Spleen (tissue), 7 donors: Measurements from ENCODE around the gene FGF14.

Experiments used
- POLR2A ChIP-seq, 3 donors: fragments of 450-650 bp; IDR thresholded peaks; one replicate each; pipeline ENCODE4 v1.5.1; 2017; ENCODE audit warnings: antibody characterized with exemption in 3 of 3, mild to moderate bottlenecking in 1 of 3
- TF ChIP-seq, protein P1 (sequence below), 11 experiments: fragments of 200-600 bp in 7 of 11; fragments of 450-650 bp in 4 of 11; sonication (generic) in 4 of 11; IDR thresholded peaks in 8 of 11; conservative IDR thresholded peaks in 3 of 11; 1 replicate in 7 of 11; 2 replicates in 4 of 11; pipeline versions ENCODE4 v1.4.0 to v1.8.0; 2016 to 2021; ENCODE audit warnings: antibody characterized with exemption in 11 of 11, inconsistent platforms in 4 of 11, mild to moderate bottlenecking in 1 of 11
- donor health status: DM: no; HTN: no; CAD: no; lungs with moderate emphysema.
- donor health status: DM: no; HTN: no; CAD: no.
- donor health status: DM: no; HTN: no; CAD: no.

DNA sequence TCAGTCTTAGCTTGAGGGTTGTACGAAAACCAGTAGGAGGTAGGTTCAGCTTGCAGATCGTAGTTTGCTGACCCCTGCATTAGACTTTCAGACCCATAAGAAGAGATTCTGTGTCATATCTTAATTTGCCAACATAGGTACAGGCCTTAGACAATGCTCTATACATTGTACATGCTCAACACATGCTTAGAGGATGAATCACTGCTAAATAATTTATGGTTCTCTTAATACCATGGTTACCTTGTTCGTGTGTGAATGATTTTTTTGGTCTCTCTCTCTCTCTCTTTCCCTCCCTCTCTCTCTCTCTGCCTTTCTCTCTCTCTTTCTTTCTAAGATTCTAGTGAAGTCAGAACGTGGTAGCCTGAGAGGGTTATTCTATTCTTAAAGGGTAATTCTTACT, 112.2 kb downstream of the FGF14 start:
- no peak for TF ChIP-seq POLR2A (IDR thresholded peaks at IDR 0.05)
- TF ChIP-seq, protein P1, sequence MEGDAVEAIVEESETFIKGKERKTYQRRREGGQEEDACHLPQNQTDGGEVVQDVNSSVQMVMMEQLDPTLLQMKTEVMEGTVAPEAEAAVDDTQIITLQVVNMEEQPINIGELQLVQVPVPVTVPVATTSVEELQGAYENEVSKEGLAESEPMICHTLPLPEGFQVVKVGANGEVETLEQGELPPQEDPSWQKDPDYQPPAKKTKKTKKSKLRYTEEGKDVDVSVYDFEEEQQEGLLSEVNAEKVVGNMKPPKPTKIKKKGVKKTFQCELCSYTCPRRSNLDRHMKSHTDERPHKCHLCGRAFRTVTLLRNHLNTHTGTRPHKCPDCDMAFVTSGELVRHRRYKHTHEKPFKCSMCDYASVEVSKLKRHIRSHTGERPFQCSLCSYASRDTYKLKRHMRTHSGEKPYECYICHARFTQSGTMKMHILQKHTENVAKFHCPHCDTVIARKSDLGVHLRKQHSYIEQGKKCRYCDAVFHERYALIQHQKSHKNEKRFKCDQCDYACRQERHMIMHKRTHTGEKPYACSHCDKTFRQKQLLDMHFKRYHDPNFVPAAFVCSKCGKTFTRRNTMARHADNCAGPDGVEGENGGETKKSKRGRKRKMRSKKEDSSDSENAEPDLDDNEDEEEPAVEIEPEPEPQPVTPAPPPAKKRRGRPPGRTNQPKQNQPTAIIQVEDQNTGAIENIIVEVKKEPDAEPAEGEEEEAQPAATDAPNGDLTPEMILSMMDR (IDR thresholded peaks at IDR 0.05 in 8 of 11, conservative IDR thresholded peaks at IDR 0.05 in 3 of 11): no peak
